ENCODE measurements around the gene TMUB2.
A peak's percentile ranks its signal among the peaks of the same experiment; 100 is the strongest.
"Not testable (repeated sequence)": the region's sequence is repeated elsewhere in the genome, so short reads cannot be mapped to it uniquely, and the experiment has no call there.

TMUB2 gene

GRCh38 chr17:44217738-44218343 lies 31.1 kb downstream of the TMUB2 start:
- no peak for FAIRE-seq

DNA sequence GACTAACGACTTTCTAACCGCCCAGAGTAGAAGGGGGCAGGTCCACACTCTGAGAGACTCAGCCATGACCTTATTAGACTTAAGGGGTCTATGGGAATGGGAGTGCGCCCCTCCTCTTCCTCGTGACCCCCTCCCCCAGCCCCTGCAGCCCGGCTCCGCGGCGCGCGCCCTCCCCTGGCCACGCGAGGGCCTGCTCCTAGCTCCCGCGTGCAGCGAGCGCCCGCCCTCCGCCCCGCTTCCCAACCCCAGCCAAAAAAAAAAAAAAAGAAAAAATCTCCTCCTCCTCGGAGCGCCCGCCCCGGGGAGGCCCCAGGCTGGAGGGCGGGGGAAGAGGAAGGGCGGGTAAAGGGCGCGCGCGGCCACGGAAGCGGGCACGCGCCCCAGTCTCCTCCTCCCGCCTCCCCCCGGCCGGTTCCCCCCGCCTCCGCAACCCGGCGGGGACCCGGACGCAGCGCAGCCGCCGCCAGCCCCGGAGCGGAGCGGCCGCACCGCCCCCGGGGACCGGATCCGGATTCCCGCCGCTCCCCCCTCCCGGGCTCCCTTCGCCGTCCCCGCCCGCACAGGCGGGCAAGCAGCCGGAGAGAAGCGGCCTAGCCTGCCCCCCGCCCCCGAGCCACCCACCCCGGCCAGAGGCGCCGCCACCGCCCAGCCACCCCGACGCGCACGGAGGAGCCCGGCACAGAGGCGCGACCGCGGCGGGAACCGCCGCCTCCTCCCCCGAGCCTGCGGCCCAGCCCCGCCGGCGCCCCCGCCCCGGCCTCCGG lies 31.8 kb downstream of the TMUB2 start:
- FAIRE-seq, result peak; percentile 18
- DNase-seq (ENCODE audit: insufficient read length, low spot score), result peak; percentile 70

More at GRCh38 chr17:44217738-44218343, 31.1 kb downstream of the TMUB2 start:
- no peak for DNase-seq (ENCODE audit: insufficient read length, low spot score)

DNA sequence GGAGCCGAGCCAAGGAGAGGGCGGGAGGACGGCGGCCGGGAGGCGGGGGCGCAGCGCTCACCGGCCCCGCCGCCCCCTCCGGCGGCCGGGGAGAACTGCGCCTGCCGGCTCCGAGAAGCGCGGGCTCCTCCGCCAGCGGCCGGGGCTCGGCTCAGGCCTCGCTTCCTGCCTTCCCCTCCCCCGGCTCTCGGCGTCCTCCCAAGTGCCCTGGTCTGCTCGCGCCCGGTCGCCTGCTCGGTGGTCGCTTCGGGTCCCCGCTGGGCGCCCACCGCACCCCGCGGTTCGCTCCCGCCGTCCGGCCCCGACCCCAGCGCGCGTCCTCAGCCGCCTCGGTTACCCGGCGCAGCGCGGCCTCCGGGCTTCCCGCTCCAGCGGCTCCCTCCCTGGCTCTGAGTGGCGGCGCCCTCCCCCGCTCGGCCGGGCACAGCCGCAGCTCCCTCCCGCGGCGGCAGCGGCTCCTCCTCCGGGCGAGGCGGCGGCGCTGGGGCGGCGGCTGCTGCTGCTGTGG lies 32.4 kb downstream of the TMUB2 start:
- DNase-seq (ENCODE audit: insufficient read length, low spot score) (peak; percentile 66), FAIRE-seq (no peak)

- FAIRE-seq, result no peak
- DNase-seq (ENCODE audit: insufficient read length, low spot score), result no peak
These were observed 32.9 kb downstream of the TMUB2 start, which contains the start of gene UBTF for GRCh38 chr17:44219616-44220212. Gene UBTF, minus strand, starts transcription at chr17:44219675. Its CDS starts 1,446 bp downstream, at chr17:44218229.

DNA sequence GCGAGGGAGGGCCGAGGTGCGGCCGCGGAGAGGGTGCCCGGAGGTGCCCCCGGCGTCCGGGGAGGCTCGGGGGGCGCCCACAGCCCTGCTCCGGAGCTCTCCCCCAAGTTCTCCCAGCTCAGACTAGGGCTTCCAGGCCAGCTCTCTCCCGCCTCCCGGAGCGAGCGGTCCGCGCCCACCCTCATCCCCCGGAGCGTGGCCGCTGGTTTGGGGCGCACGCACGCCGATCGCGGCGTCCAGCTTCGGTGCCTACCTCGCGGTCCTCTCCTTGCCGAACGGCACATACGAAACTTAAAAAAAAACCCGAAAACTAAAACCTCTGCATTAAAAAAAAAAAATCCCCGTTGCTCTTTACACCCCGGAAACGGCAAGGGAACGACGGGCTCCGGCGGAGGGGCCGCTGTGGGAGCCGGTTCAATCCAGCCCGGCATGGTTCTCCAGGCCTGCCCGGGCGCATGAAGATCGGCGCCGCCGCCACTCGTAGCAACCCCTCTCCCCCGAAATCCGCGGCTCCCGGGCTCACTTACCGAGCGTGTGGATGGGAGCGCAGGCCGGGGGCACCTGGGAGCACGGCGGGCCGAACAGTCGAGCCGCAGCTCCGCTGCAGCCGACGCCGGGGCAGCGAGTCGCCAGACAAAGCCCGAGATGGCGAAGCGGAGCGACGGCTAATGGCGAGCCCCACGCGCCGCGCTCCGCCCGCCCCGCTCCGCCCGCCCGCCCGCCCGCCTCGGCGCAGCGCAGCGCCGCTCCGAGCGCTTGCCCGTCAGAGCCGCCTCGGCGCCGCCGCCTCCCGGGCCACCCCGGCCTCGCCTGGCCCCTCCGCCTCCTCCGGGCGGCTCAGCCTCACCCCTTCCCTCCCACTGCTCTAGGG lies 33.7 kb downstream of the TMUB2 start:
- DNase-seq (ENCODE audit: insufficient read length, low spot score) (no peak), FAIRE-seq (no peak)

- peak; percentile 64 for FAIRE-seq
These were observed 34.5 kb downstream of the TMUB2 start for GRCh38 chr17:44221084-44221861.

GRCh38 chr17:44221862-44222111 lies 35.0 kb downstream of the TMUB2 start:
- FAIRE-seq, result no peak
- DNase-seq (ENCODE audit: insufficient read length, low spot score), result no peak

More at GRCh38 chr17:44221084-44221861, 34.5 kb downstream of the TMUB2 start:
- peak; percentile 68 for DNase-seq (ENCODE audit: insufficient read length, low spot score)

- DNase-seq (ENCODE audit: insufficient read length, low spot score) (no peak), FAIRE-seq (peak; percentile 85)
These were observed 35.5 kb downstream of the TMUB2 start for GRCh38 chr17:44222112-44222869.

DNA sequence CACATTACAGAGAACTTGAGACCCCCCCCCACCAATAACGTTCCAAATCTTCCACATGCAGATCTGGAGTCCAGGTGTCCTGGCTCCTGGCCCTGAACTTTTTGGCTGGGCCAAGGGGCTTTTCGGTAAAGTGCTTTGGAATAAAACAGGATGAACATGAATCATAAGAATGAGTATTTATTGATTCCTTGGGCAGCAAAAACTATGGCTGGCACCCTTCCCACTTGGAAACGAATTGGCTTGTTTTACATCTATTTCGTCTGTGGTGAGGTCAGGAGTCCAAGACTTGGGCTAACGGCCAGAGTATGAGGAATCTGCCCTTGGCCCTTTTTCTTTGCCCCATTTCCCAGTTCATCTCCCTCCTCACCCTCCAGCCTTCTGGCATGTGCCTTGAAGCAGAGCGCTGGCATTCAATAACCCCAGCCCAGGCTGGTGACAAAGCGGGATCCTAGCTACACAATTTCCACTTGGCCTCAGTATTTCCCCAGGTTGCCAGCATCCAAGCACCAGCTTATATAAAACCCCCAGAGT lies 36.8 kb downstream of the TMUB2 start:
- no peak for DNase-seq (ENCODE audit: insufficient read length, low spot score)
- no peak for FAIRE-seq

- FAIRE-seq (no peak), DNase-seq (ENCODE audit: insufficient read length, low spot score) (no peak)
These were observed 42.3 kb downstream of the TMUB2 start for GRCh38 chr17:44229090-44229489.

DNA sequence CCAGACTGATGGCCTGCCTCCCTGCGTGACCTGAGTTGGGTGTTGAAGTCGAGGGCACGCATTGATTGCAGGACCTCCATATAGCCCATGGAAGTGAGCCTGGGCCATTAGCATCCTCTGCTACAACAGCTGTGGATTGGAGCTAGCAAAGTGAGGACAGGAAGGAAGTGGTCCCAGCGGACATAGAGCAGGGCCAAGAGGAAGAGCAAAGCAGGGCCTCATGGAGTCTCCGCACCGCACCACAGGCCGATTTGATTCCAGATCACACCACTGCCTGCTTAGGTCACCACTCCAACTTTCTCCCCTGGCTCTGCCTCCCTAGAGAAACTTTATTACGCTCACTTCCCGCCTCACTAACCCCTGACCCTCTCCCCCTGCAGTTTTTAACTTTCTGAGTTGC lies 43.4 kb downstream of the TMUB2 start:
- no peak for FAIRE-seq
- DNase-seq (ENCODE audit: insufficient read length, low spot score), result no peak

GRCh38 chr17:44232061-44232460 lies 45.3 kb downstream of the TMUB2 start:
- FAIRE-seq (no peak), DNase-seq (ENCODE audit: insufficient read length, low spot score) (no peak)

DNA sequence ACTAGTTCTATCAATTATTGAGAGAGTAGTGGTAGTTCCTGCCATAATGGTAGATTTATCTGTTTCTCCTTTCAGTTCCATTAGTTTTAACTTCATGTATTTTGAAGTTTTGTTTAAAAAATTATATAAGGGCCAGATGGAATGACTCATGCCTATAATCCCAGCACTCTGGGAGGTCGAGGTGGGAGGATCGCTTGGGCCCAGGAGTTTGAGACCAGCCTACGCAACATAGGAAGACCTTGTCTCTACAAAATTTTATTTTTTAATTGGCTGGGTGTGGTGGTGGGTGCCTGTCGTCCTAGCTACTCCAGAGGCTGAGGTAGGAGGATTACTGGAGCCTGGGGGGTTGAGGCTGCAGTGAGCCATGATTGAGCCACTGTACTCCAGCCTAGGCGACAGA lies 46.8 kb downstream of the TMUB2 start:
- no peak for FAIRE-seq
- no peak for DNase-seq (ENCODE audit: insufficient read length, low spot score)

DNA sequence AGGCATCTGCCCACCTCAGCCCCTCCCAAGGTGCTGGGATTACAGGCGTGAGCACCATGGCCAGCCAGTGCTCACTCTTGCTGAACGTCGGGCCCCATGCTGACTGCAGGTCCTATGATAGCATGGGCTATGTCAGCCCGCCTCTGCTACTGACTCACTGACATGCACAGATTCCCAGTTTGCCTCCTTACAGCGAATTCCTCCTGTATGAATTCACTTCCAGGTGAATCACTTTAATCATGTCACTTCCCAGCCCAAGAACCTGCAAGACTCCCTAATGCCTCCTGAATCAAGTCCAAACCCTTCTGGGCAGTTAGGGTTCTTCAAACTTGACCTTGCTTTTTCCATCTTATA lies 48.8 kb downstream of the TMUB2 start:
- DNase-seq (ENCODE audit: insufficient read length, low spot score), result no peak

DNA sequence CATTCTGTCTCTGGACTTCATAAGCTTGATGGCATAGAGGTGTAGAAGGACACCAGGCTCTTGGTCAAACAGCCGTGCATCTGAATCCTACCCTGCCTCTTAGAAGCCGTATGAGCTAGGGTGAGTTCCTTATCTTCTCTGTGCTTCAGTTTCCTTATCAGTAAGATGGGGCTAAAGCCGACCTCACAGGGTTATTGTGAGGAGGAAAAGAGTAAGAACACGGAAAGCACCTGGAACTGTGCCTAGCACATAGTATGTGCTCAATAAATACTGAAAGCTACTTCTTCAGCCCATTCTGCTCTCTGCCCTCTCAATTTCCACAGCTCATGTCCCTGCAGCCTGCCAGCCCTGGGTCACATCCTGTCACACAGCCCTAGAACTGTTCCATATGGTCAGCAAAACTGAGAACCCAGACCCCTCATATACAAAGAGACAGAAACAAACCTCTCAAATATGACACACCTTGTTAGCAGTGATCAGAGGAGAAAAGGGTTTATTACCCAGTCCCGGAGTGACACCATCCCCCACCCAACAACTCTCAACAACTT lies 49.7 kb downstream of the TMUB2 start:
- DNase-seq (ENCODE audit: insufficient read length, low spot score), result no peak
- no peak for FAIRE-seq

More for the DNA sequence above, 48.8 kb downstream of the TMUB2 start:
- no peak for FAIRE-seq

- DNase-seq (ENCODE audit: insufficient read length, low spot score); FAIRE-seq: not testable (repeated sequence)
These were observed 51.1 kb downstream of the TMUB2 start for GRCh38 chr17:44237886-44238285.

DNA sequence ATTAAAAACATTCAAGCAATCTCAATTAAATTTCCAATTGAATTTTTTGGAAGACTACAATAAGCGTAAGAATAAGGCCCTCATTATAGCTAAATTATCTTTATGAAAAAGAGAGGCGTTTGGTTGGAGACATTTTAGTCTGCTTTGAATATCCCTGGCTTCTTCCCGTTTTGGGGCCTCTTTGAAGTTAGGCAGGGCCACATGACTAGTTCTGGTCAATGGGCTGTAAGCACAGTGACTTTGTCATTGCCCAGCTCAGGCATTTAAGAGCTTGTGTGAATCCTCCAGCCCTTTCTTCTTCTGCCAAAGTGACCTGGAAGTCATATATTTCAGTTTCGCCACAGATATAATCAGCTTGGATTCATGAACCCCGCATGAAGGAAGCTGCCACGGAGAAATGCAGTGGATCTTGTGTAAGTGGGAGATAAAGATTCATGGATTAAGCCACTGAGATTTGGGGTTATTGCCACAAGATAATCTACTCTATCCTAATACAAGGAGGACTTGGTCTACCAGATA lies 54.4 kb downstream of the TMUB2 start:
- FAIRE-seq (no peak), DNase-seq (ENCODE audit: insufficient read length, low spot score) (no peak)
